Limb (tissue), 2 donors: Measurements from ENCODE around the gene BRSK2.
"Not testable (repeated sequence)": the region's sequence is repeated elsewhere in the genome, so short reads cannot be mapped to it uniquely, and the experiment has no call there.

ENCODE experiments used
- DNase-seq, 2 donors: peaks; one replicate each; pipeline ENCODE4 v3.0.0-alpha.2; 2016; ENCODE audit errors: extremely low spot score in 2 of 2

BRSK2 gene

DNA sequence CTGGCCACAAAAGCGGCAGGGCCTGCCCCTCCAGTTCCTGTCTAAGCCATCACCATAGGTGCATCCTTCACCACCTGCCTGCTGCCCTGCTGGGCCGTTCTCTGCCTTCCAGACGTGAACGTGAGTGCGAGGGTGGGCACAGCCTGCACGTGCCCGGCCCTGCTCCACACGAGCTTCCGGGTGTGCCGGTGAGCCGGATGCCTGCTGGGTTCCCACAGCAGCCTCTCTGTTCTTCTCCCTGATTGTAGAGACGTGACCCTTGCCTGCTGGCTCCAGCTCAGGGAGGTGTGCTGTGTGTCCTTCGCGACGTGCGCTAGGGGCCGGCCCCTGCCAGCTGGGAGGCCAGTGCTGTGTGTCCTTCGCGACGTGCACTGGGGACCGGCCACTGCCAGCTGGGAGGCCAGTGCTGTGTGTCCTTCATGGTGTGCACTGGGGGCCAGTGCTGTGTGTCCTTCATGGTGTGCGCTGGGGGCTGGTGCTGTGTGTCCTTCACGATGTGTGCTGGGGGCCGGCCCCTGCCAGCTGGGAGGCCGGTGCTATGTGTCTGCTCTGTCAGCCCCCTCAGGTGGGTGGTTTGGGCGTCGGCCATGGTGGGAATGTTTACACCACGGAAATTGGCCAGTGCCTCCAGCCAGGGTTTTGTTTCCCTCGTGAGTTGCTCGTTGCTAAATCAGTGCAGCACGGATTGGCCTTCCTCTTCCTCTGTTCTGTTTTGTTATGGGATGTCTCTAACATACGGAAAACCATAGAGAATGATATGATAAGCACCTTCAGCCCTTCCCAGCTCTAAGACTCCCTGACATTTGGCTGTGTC is 35.4 kb upstream of the BRSK2 start:
- DNase-seq: no peak

- no peak for DNase-seq
These were observed 33.7 kb upstream of the BRSK2 start for GRCh38 chr11:1356007-1356435.

- no peak for DNase-seq
These were observed 33.2 kb upstream of the BRSK2 start for GRCh38 chr11:1356478-1356960.

DNA sequence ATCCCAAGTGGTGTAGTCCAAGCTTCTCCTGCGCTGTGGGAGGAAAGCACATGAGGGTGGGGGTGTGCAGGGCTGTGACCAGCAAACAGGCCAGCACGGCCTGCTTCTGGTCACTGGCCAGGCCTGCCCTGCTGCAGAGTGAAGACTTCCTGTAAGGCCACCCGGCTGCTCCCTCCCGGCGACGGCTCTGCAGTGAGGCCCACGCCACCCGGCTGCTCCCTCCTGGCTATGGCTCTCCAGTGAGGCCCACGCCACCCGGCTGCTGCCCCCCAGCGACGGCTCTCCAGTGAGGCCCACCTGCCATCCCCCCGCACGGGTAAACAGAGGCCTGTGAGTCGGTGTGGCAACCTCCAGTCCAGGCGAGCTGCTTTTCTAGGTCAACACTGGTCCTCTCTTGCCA is 31.4 kb upstream of the BRSK2 start:
- no peak for DNase-seq

GRCh38 chr11:1358931-1359330 is 30.8 kb upstream of the BRSK2 start:
- not testable (repeated sequence) for DNase-seq

GRCh38 chr11:1359556-1359955 is 30.2 kb upstream of the BRSK2 start:
- no peak for DNase-seq

DNA sequence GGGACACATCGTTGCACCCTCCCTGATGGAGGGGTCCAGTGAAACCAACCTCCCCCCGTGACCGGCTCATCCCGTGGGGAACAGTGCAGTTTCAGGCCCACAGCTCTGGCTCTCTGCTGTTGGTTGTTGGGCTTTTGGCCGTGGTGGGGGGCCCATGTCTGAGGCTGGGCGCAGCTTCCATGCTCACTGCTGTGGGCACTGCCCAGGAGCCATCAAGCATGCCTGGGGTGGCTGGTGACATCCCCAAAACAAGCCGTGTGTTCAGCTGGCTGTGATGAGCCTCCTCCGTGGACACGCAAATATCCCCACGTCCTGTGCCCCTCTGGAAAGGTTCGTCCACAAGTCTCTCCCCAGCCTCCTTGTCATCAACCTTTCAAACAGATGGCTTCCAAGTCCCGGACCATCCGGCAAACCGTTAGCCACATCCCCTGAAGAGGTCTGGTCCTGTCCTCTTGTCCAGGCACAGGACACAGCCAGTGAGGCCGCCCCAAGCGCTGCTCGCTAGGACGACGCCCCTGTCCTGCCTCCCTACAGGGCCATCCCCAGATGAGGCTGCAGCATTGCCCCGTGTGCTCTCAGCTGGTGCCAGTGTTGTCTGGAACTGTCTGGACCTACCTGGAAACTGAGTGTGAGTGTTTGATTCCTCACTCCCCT is 29.4 kb upstream of the BRSK2 start:
- no peak for DNase-seq

- no peak for DNase-seq
These were observed 28.8 kb upstream of the BRSK2 start for GRCh38 chr11:1360835-1361357.

DNA sequence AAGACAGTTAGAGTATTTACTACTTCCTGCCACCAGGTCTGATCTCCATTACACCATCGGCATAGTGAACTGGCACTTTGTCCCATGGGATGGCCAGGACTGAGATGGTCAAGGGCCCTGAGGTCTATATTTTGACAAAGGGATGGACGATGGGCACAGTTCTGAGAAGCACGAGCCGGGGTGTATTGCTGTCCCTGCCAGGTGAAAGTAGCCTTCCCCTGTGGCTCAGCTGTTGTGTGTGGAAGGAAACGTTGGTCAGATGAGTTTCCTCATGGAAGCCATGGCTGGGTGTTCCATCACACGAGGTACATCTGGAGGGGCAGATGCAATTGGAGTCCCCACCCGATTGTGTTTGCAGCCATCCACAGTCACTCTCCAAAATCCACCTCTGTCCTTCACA is 27.9 kb upstream of the BRSK2 start:
- no peak for DNase-seq

- DNase-seq: no peak
These were observed 22.0 kb upstream of the BRSK2 start for GRCh38 chr11:1367721-1368120.

DNA sequence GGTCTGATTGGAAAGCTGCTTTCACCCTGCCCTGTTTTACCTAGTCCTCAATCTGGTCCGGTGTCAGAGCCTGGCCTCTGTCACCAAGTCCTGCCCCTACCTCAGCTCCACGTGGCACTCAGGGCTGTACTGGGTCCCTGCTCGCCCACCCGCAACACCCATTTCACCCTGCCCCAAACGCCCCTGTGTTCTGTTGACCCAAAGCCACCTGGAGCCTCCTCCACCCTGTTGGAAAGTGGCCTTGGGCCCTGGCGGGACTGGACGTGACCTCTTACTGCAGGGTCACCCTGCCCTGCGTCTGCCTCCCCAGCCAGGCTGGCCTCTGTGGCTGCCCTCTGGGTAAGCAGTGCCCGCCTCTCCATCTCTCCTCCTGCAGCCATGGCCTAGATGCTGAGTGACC is 21.5 kb upstream of the BRSK2 start:
- DNase-seq: no peak

DNA sequence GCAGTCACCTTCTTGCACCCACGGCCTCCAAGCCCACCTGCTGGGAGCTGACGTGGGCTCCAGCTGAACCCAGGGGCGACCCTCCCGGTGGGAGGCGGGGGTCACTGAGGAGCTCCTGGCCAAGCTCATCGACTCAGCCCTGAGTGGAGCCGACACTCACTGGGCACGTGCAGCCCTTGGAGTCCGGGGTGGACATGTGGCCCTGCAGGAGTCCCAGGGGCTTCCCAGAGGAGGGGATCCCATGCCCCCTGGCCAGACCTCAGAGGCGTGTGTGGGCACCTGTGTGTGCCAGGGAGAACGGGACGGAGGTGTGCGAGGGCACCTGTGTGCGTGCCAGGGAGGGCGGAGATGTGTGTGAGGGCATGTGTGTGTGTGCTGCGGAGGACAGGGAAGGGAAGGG is 20.8 kb upstream of the BRSK2 start:
- no peak for DNase-seq

DNA sequence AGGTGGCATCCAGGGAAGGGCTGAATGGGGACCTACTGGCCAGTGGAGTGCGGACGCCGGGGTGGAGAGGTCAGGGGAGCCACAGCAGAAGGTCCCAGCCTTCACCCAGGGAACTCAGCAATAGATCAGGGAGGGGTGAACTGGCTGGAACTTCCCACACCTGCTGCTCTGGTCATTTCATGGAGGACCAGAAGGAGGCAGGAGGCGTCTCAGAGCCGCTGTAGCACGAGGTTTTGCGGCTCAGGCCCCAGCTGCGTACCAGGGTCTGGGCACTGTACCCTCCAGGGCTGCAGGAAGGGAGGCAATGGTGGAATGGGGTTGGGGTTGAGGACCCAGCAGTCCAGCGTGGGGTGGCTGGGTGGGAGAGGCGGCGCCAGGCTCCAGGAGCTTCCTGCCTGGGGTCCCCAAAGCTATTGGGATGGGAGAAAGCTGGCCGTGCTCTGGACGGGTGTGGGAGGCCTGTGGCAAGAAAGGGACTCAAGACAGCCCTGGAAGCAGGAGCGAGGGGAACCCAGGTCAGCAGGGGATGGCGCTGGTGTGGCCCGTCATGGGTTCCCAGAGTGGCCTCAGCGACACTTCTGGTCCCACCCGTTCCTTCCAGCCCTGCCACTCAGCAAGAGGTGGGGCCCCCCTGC is 20.2 kb upstream of the BRSK2 start:
- DNase-seq: no peak

GRCh38 chr11:1370186-1371025 is 19.3 kb upstream of the BRSK2 start:
- DNase-seq: no peak

- DNase-seq: no peak
These were observed 18.8 kb upstream of the BRSK2 start for GRCh38 chr11:1371026-1371325.

GRCh38 chr11:1371377-1371776 is 18.4 kb upstream of the BRSK2 start:
- no peak for DNase-seq

GRCh38 chr11:1371836-1372465 is 17.8 kb upstream of the BRSK2 start:
- no peak for DNase-seq

DNA sequence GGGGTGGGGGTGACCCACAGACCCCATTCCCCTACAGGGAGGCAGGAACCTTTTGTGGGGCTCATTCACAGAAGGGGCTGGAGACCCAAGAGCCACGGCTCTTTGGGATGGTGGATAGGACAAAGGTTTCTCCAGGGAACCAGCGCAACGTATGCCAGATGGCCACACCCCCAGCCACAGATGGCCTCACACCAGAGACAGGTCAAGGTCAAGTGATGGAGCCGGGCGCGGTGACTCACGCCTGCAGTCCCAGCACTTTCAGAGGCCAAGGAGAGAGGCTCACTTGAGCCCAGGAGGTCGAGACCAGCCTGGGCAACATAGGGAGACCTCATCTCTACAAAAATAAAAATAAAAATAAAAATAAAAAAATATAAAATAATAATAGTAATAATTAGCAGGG is 17.1 kb upstream of the BRSK2 start:
- DNase-seq: no peak

GRCh38 chr11:1373536-1374214 is 16.1 kb upstream of the BRSK2 start:
- no peak for DNase-seq

- DNase-seq: no peak
These were observed 14.4 kb upstream of the BRSK2 start for GRCh38 chr11:1375161-1375954.
